Left kidney (tissue), 2 donors: ENCODE data around the gene INO80B. TPM values are rescaled to one million over a fixed set of nuclear protein-coding genes. Genes with fewer than 3 reads are reported as not detected.
A peak's percentile ranks its signal among the peaks of the same experiment; 100 is the strongest.
"Not testable (repeated sequence)": the region's sequence is repeated elsewhere in the genome, so short reads cannot be mapped to it uniquely, and the experiment has no call there.

ENCODE experiments used
- DNase-seq: peaks from one replicate; pipeline ENCODE4 v3.0.0-alpha.2; 2013
- polyA plus RNA-seq: library from polyadenylated mRNA; unstranded; fragments of 120-200 nt; gene quantifications from one replicate; pipeline ENCODE4 v1.2.1, GENCODE V29; 2013; ENCODE audit not compliant: insufficient read length

INO80B gene
- polyA plus RNA-seq, 1 donor = 26.9 TPM

- no peak for DNase-seq
Measured at GRCh38 chr2:74444498-74445318, 10.2 kb upstream of the INO80B start.

GRCh38 chr2:74447230-74447999, 7.5 kb upstream of the INO80B start:
- DNase-seq = no peak

GRCh38 chr2:74448771-74449170, 6.1 kb upstream of the INO80B start:
- DNase-seq = no peak

GRCh38 chr2:74450570-74451190, 4.2 kb upstream of the INO80B start:
- no peak for DNase-seq

GRCh38 chr2:74457129-74457548, 2.3 kb downstream of the INO80B start:
- DNase-seq = no peak

- DNase-seq = no peak
Measured at GRCh38 chr2:74457549-74458131, 2.8 kb downstream of the INO80B start.

- peak; percentile 100 for DNase-seq
Measured at GRCh38 chr2:74458132-74458937, 3.4 kb downstream of the INO80B start, which contains the start of gene WBP1. Gene WBP1 (plus strand): TSS chr2:74458438. CDS start chr2:74458603, 165 bp downstream.

- DNase-seq = no peak
Measured at GRCh38 chr2:74458938-74459363, 4.1 kb downstream of the INO80B start.

- not testable (repeated sequence) for DNase-seq
Measured at GRCh38 chr2:74459503-74460118, 4.7 kb downstream of the INO80B start.

- not testable (repeated sequence) for DNase-seq
Measured at GRCh38 chr2:74460187-74460586, 5.3 kb downstream of the INO80B start.

- DNase-seq = no peak
Measured at GRCh38 chr2:74461187-74462053, 6.5 kb downstream of the INO80B start.

- DNase-seq = no peak
Measured at GRCh38 chr2:74462054-74462785, 7.3 kb downstream of the INO80B start.

- no peak for DNase-seq
Measured at GRCh38 chr2:74462786-74463105, 7.9 kb downstream of the INO80B start.

- no peak for DNase-seq
Measured at GRCh38 chr2:74464406-74464805, 9.5 kb downstream of the INO80B start.

GRCh38 chr2:74470742-74471141, 15.9 kb downstream of the INO80B start:
- not testable (repeated sequence) for DNase-seq

- DNase-seq = no peak
Measured at GRCh38 chr2:74471332-74472065, 16.6 kb downstream of the INO80B start.

GRCh38 chr2:74472086-74472944, 17.4 kb downstream of the INO80B start, which contains the start of gene MRPL53:
Gene MRPL53 (minus strand): TSS chr2:74472680. CDS start chr2:74472660, 20 bp downstream.
- peak; percentile 96 for DNase-seq

- no peak for DNase-seq
Measured at GRCh38 chr2:74472945-74473258, 18.0 kb downstream of the INO80B start.
